ENCODE results near the gene IFT80. TPM values are rescaled to one million over a fixed set of nuclear protein-coding genes. Genes with fewer than 3 reads are reported as not detected.

IFT80 gene
- total RNA-seq, 1 donor from 2014 or later: 32.7 TPM

DNA sequence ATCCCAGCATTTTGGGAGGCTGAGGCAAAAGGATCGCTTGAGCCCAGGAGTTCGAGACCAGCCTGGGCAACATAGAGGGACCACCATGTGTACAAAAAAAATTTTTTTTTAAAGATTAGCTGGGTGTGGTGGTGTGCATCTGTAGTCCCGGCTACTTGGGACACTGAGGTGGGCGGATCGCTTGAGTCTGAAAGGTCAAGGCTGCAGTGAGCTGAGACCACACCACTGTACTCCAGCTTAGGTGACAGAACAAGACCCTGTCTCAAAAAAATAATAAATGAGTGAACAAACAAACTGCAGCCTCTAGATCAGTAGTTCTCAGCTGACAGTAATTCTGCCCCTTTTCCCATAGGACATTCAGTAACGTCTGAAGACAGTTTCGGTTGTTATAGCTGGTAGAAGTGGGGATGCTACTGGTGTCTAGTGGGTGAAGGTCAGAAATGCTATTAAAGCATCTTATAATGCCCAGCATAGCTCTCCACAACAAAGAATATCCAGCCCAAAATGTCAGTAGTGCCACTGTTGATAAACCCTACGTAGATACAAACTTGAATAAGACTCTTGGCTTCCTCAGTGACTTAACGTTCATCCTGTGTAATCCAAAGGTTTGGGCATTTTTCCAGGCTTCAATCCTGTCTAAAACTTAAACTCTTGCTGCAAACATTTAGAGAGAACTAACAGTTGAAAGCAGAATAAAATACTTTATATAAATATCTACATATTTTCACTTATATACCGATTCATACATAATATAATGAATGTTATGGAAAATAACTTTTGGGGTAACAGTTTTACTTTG, 11.0 kb upstream of the IFT80 start:
- H3K36me3 Mint-ChIP-seq (ENCODE audit: unreplicated experiment): no peaks in the 10 kb centered on the region
- no peak for DNase-seq
- peaks cover 1% of the 10 kb centered on the region for H3K9me3 Mint-ChIP-seq (ENCODE audit: unreplicated experiment)
- no peaks in the 10 kb centered on the region for H3K4me1 Mint-ChIP-seq (ENCODE audit: low read depth, unreplicated experiment)
- H3K27me3 Mint-ChIP-seq (ENCODE audit: unreplicated experiment): no peaks in the 10 kb centered on the region
- H3K27ac Mint-ChIP-seq (ENCODE audit: unreplicated experiment): no peak overlapping the region
- TF ChIP-seq, protein P1, sequence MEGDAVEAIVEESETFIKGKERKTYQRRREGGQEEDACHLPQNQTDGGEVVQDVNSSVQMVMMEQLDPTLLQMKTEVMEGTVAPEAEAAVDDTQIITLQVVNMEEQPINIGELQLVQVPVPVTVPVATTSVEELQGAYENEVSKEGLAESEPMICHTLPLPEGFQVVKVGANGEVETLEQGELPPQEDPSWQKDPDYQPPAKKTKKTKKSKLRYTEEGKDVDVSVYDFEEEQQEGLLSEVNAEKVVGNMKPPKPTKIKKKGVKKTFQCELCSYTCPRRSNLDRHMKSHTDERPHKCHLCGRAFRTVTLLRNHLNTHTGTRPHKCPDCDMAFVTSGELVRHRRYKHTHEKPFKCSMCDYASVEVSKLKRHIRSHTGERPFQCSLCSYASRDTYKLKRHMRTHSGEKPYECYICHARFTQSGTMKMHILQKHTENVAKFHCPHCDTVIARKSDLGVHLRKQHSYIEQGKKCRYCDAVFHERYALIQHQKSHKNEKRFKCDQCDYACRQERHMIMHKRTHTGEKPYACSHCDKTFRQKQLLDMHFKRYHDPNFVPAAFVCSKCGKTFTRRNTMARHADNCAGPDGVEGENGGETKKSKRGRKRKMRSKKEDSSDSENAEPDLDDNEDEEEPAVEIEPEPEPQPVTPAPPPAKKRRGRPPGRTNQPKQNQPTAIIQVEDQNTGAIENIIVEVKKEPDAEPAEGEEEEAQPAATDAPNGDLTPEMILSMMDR (IDR thresholded peaks at IDR 0.05; ENCODE audit: partially characterized antibody, unreplicated experiment): no peak
- no peak overlapping the region for H3K4me3 Mint-ChIP-seq (ENCODE audit: unreplicated experiment)

DNA sequence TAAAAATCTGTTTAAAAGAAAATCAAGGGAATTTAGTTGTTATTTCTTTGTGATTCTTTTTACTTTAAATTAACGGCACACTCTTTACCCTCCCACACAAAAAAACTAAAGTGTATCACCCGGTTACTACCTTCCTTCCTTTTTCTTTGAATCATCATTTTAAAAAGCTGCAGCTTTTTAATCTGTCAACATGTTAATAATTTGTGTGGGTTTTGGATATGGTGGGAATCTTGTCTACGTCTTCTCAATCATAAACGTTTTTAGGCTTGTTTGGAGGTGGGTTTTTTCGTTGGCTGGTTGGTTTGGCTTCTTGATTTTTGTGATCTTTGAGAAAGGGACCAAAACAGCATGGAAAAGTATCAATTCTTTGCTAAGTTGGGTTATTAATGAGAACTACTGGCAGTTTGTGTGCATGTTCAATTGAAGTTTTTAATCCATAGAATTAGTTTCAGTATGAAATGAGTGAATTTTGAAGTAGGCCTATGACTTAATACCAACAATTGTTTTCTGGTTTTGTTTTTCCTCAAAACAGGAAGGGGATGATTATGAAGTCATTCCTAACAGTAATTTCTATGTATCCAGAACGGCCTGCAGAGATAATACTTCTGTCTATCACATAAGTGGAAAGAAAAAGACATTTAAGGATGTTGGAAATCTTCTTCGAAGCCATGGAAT, 4.9 kb upstream of the IFT80 start:
- TF ChIP-seq, protein P1 (IDR thresholded peaks at IDR 0.05; ENCODE audit: partially characterized antibody, unreplicated experiment): no peak
- Mint-ChIP-seq H3K27ac (ENCODE audit: unreplicated experiment) (peak overlapping the region; percentile 23), H3K4me1 (ENCODE audit: low read depth, unreplicated experiment) (peaks cover 11% of the 10 kb centered on the region), H3K9me3 (ENCODE audit: unreplicated experiment) (peaks cover 15% of the 10 kb centered on the region), H3K4me3 (ENCODE audit: unreplicated experiment) (peak overlapping the region; percentile 65), H3K36me3 (ENCODE audit: unreplicated experiment) (no peaks in the 10 kb centered on the region), H3K27me3 (ENCODE audit: unreplicated experiment) (peaks cover 5% of the 10 kb centered on the region)
- no peak for DNase-seq

DNA sequence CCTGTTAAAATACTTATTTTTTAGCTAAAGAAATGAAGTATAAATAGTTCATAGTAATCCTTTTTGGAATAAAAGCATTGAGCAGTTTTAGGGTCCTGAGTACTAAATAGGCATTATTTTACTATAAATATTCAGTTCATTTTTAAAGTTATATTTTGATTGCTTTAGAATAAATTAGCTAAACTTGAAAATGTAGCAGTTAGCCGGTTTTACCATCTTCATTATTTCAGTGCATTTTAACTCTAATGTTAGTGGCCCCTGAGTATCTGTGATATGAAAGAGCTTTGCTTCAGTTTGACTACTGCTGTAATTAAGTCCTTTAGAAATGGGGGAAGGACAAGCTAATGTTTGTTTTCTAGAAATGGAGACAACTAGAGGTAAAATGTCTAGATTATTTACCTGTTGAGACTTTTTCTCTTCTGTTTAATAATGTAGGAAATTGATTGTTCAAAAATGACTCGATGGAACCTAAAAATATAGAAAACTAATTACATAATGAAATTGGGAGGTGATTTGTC, 4.1 kb upstream of the IFT80 start:
- DNase-seq: no peak
- Mint-ChIP-seq H3K27me3 (ENCODE audit: unreplicated experiment) (peaks cover 5% of the 10 kb centered on the region), H3K4me3 (ENCODE audit: unreplicated experiment) (peak overlapping the region; percentile 94), H3K4me1 (ENCODE audit: low read depth, unreplicated experiment) (peaks cover 11% of the 10 kb centered on the region), H3K36me3 (ENCODE audit: unreplicated experiment) (no peaks in the 10 kb centered on the region), H3K27ac (ENCODE audit: unreplicated experiment) (peak overlapping the region; percentile 78), H3K9me3 (ENCODE audit: unreplicated experiment) (peaks cover 14% of the 10 kb centered on the region)
- TF ChIP-seq, protein P1 (IDR thresholded peaks at IDR 0.05; ENCODE audit: partially characterized antibody, unreplicated experiment): no peak

DNA sequence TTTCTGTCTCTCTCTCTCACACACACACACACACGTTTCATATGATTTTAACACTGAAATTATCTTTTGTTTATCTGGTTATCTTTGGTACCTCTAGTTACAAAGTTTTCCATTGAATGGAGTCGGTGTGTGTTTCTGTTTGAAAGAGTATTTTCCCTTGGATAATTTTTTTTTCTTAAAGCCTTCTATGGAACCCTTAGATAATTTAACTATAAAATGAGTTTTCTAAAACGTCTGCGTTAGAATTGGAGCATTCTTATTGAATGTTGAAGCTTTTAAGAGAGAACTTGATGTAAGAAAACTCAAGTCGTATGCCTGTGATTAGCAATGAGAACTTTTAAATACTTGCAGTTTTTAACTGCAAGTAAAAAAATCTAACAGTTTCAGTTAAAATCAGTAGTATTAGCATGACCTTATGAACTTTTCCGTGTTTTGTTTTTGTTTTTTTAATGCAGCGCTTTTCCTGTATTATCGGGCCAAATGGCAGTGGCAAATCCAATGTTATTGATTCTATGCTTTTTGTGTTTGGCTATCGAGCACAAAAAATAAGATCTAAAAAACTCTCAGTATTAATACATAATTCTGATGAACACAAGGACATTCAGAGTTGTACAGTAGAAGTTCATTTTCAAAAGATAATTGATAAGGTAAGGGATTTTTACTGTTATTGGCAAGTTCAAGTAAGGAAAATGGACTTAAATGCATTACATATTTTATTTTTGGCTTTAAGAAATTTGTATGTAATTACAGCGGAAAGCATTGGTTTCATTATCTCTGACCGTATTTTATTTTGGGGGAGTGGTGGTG, 3.4 kb upstream of the IFT80 start:
- Mint-ChIP-seq H3K36me3 (ENCODE audit: unreplicated experiment) (no peaks in the 10 kb centered on the region), H3K27ac (ENCODE audit: unreplicated experiment) (peak overlapping the region; percentile 60), H3K27me3 (ENCODE audit: unreplicated experiment) (peaks cover 5% of the 10 kb centered on the region), H3K4me1 (ENCODE audit: low read depth, unreplicated experiment) (peaks cover 11% of the 10 kb centered on the region), H3K4me3 (ENCODE audit: unreplicated experiment) (peak overlapping the region; percentile 94), H3K9me3 (ENCODE audit: unreplicated experiment) (peaks cover 14% of the 10 kb centered on the region)
- no peak for DNase-seq
- TF ChIP-seq, protein P1 (IDR thresholded peaks at IDR 0.05; ENCODE audit: partially characterized antibody, unreplicated experiment): no peak

Measured in glutamatergic neuron (in vitro differentiated cells).